ENCODE measurements around the gene MAEA. TPM values are rescaled to one million over a fixed set of nuclear protein-coding genes. Genes with fewer than 3 reads are reported as not detected.
A peak's percentile ranks its signal among the peaks of the same experiment; 100 is the strongest.
"Not testable (repeated sequence)": the region's sequence is repeated elsewhere in the genome, so short reads cannot be mapped to it uniquely, and the experiment has no call there.

Gene MAEA
- total RNA-seq, 4 donors from 2014 or later = 114 to 211 (median 168) TPM

- in situ Hi-C loops (cut with MboI; ENCODE audit: low pct_ligation_motif_present in 1 of 4, low pct_unique_long_range_greater_than_20kb in 1 of 4, low sequenced_read_pairs in 3 of 4) (no loop called here), intact Hi-C loops (cut with DNase I; ENCODE audit: low total_unique reads) (no loop called here)
- WGBS, 2 donors (ENCODE audit: low coverage in 1 of 2) = 1% methylated on average over 45 of the region's 47 CpGs; no CpG with 5 or more reads in 1 of the 2 donors
- H3K27me3 ChIP-seq = no peaks in the 10 kb centered on the region
- H3K4me1 ChIP-seq = peaks cover 18 to 40% (median 29%) of the 10 kb centered on the region in 4 donors
- TF ChIP-seq POLR2A (IDR thresholded peaks at IDR 0.05) (peak; percentile 37), POLR2AphosphoS5 (IDR thresholded peaks at IDR 0.05) (peak in 1 of 3 donors; percentile 37), CTCF (IDR thresholded peaks at IDR 0.05) (no peak)
- H3K9me3 ChIP-seq = no peaks in the 10 kb centered on the region
- no peaks in the 10 kb centered on the region for H3K36me3 ChIP-seq
- H3K4me3 ChIP-seq = peak overlapping the region; percentile 97 to 98 (median 98)
- H3K27ac ChIP-seq = peak overlapping the region; percentile 86 to 98 (median 95)
- DNase-seq = peak; percentile 56
Observed at GRCh38 chr4:1290165-1290977, 680 bp downstream of the MAEA start.

- intact Hi-C loops (cut with DNase I; ENCODE audit: low total_unique reads) = no loop called here
- H3K9me3 ChIP-seq = no peaks in the 10 kb centered on the region
- H3K36me3 ChIP-seq = no peaks in the 10 kb centered on the region
- in situ Hi-C loops (cut with MboI; ENCODE audit: low pct_ligation_motif_present in 1 of 4, low pct_unique_long_range_greater_than_20kb in 1 of 4, low sequenced_read_pairs in 3 of 4) = no loop called here
- peaks cover 18 to 42% (median 29%) of the 10 kb centered on the region in 4 donors for H3K4me1 ChIP-seq
- peak overlapping the region; percentile 97 to 98 (median 98) for H3K4me3 ChIP-seq
- H3K27ac ChIP-seq = peak overlapping the region; percentile 86 to 98 (median 95)
- TF ChIP-seq POLR2A (IDR thresholded peaks at IDR 0.05) = no peak
- no peak for TF ChIP-seq EP300 (IDR thresholded peaks at IDR 0.05; ENCODE audit: low read depth)
- TF ChIP-seq POLR2AphosphoS5 (IDR thresholded peaks at IDR 0.05) = no peak
- TF ChIP-seq CTCF (IDR thresholded peaks at IDR 0.05) = no peak
- H3K27me3 ChIP-seq = no peaks in the 10 kb centered on the region
- 0 to 64% methylated on average over 1 to 9 of the region's 9 CpGs for WGBS, 2 donors (ENCODE audit: low coverage in 1 of 2)
- DNase-seq = no peak
Observed at GRCh38 chr4:1291091-1291490, 1.4 kb downstream of the MAEA start.

- no peaks in the 10 kb centered on the region for H3K27me3 ChIP-seq
- peaks cover 18 to 42% (median 29%) of the 10 kb centered on the region in 4 donors for H3K4me1 ChIP-seq
- intact Hi-C loops (cut with DNase I; ENCODE audit: low total_unique reads) = no loop called here
- peaks cover 0 to 5% (median 0%) of the 10 kb centered on the region in 4 donors for H3K36me3 ChIP-seq
- H3K9me3 ChIP-seq = no peaks in the 10 kb centered on the region
- TF ChIP-seq CTCF (IDR thresholded peaks at IDR 0.05) (no peak), POLR2A (IDR thresholded peaks at IDR 0.05) (no peak), EP300 (IDR thresholded peaks at IDR 0.05; ENCODE audit: low read depth) (no peak), POLR2AphosphoS5 (IDR thresholded peaks at IDR 0.05) (no peak)
- in situ Hi-C loops (cut with MboI; ENCODE audit: low pct_ligation_motif_present in 1 of 4, low pct_unique_long_range_greater_than_20kb in 1 of 4, low sequenced_read_pairs in 3 of 4) = no loop called here
- DNase-seq = no peak
- 69% methylated on average over 11 of the region's 11 CpGs; no CpG with 5 or more reads in 1 of the 2 donors for WGBS, 2 donors (ENCODE audit: low coverage in 1 of 2)
- H3K27ac ChIP-seq = no peak overlapping the region
- H3K4me3 ChIP-seq = no peak overlapping the region
Observed at GRCh38 chr4:1291996-1292702, 2.5 kb downstream of the MAEA start.

GRCh38 chr4:1292703-1293011 is 3.0 kb downstream of the MAEA start:
- DNase-seq; intact Hi-C loops (cut with DNase I; ENCODE audit: low total_unique reads); in situ Hi-C loops (cut with MboI; ENCODE audit: low pct_ligation_motif_present in 1 of 4, low pct_unique_long_range_greater_than_20kb in 1 of 4, low sequenced_read_pairs in 3 of 4); H3K27me3 ChIP-seq; H3K9me3 ChIP-seq; H3K27ac ChIP-seq; H3K4me3 ChIP-seq: not testable (repeated sequence)
- H3K36me3 ChIP-seq = peaks cover 0 to 10% (median 0%) of the 10 kb centered on the region in 4 donors
- peaks cover 18 to 42% (median 29%) of the 10 kb centered on the region in 4 donors for H3K4me1 ChIP-seq
- 83 to 89% methylated on average over 4 to 8 of the region's 8 CpGs for whole genome bisulfite sequencing, 2 donors (ENCODE audit: low coverage in 1 of 2)

Measured in transverse colon (tissue), 4 donors.